SK-N-SH treated with all-trans-retinoic acid at 6 μM for 48 hours (cell line): ENCODE results near the gene HEMK1.

Source experiments
- ISL1 ChIP-seq: fragments of 250-450 bp; sonication (Bioruptor Pico); IDR thresholded peaks from 2 replicates; pipeline ENCODE4 v2.1.2; 2022; ENCODE audit warnings: mild to moderate bottlenecking, moderate library complexity
- OSR1 ChIP-seq: fragments of 250-450 bp; sonication (Bioruptor Pico); IDR thresholded peaks from 2 replicates; pipeline ENCODE4 v1.8.0; 2022; ENCODE audit warnings: moderate library complexity, mild to moderate bottlenecking, inconsistent platforms
- RARB ChIP-seq: fragments of 250-450 bp; sonication (Bioruptor Pico); IDR thresholded peaks from 2 replicates; pipeline ENCODE4 v1.8.0; 2021; ENCODE audit warnings: mild to moderate bottlenecking, moderate library complexity
- TCF4 ChIP-seq: fragments of 250-450 bp; sonication (Bioruptor Pico); IDR thresholded peaks from 2 replicates; pipeline ENCODE4 v1.8.0; 2021; ENCODE audit warnings: mild to moderate bottlenecking, moderate library complexity, borderline replicate concordance
- TF ChIP-seq, protein P1 (sequence below): fragments of 250-450 bp; sonication (Bioruptor Pico); IDR thresholded peaks from 2 replicates; pipeline ENCODE4 v1.8.0; 2020; ENCODE audit warnings: mild to moderate bottlenecking, moderate library complexity, borderline replicate concordance
- TF ChIP-seq, protein P2 (sequence below): fragments of 250-450 bp; sonication (Bioruptor Pico); IDR thresholded peaks from 2 replicates; pipeline ENCODE4 v1.5.1; 2020; ENCODE audit warnings: low read depth, mild to moderate bottlenecking, moderate library complexity
- TF ChIP-seq, protein P3 (sequence below): fragments of 250-450 bp; sonication (Bioruptor Pico); IDR thresholded peaks from 2 replicates; pipeline ENCODE4 v1.8.0; 2021; ENCODE audit warnings: low read depth, mild to moderate bottlenecking, moderate library complexity, borderline replicate concordance

DNA sequence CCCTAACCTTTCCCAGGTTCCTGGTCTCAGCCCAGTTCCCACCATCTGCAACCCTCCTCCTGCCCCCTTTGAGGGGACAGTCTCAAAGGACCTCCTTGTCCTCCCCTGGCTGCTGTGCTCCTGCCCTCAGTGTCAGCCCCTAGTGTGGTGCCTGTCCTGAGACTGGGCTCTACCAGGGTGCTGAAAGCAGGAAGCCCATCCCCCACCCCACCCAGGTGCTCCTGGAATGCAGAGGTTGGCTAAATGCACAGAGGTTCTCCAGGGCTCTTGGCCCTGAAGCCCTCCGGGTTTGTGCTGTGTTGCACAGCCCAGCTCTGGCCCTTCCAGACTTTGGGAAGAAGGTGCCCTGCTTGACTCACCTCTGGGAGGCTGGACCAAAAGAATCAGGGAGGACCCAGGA lies 23.5 kb upstream of the HEMK1 start:
- TF ChIP-seq, protein P1, sequence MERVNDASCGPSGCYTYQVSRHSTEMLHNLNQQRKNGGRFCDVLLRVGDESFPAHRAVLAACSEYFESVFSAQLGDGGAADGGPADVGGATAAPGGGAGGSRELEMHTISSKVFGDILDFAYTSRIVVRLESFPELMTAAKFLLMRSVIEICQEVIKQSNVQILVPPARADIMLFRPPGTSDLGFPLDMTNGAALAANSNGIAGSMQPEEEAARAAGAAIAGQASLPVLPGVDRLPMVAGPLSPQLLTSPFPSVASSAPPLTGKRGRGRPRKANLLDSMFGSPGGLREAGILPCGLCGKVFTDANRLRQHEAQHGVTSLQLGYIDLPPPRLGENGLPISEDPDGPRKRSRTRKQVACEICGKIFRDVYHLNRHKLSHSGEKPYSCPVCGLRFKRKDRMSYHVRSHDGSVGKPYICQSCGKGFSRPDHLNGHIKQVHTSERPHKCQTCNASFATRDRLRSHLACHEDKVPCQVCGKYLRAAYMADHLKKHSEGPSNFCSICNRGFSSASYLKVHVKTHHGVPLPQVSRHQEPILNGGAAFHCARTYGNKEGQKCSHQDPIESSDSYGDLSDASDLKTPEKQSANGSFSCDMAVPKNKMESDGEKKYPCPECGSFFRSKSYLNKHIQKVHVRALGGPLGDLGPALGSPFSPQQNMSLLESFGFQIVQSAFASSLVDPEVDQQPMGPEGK (CRISPR knock-in tag) = no peak
- no peak for TF ChIP-seq RARB
- no peak for TF ChIP-seq TCF4 (CRISPR knock-in tag)
- TF ChIP-seq, protein P2, sequence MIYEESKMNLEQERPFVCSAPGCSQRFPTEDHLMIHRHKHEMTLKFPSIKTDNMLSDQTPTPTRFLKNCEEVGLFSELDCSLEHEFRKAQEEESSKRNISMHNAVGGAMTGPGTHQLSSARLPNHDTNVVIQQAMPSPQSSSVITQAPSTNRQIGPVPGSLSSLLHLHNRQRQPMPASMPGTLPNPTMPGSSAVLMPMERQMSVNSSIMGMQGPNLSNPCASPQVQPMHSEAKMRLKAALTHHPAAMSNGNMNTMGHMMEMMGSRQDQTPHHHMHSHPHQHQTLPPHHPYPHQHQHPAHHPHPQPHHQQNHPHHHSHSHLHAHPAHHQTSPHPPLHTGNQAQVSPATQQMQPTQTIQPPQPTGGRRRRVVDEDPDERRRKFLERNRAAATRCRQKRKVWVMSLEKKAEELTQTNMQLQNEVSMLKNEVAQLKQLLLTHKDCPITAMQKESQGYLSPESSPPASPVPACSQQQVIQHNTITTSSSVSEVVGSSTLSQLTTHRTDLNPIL = no peak
- TF ChIP-seq, protein P3, sequence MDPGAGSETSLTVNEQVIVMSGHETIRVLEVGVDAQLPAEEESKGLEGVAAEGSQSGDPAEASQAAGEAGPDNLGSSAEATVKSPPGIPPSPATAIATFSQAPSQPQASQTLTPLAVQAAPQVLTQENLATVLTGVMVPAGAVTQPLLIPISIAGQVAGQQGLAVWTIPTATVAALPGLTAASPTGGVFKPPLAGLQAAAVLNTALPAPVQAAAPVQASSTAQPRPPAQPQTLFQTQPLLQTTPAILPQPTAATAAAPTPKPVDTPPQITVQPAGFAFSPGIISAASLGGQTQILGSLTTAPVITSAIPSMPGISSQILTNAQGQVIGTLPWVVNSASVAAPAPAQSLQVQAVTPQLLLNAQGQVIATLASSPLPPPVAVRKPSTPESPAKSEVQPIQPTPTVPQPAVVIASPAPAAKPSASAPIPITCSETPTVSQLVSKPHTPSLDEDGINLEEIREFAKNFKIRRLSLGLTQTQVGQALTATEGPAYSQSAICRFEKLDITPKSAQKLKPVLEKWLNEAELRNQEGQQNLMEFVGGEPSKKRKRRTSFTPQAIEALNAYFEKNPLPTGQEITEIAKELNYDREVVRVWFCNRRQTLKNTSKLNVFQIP (CRISPR knock-in tag) = no peak
- no peak for TF ChIP-seq OSR1
- TF ChIP-seq ISL1 = no peak
